ENCODE measurements around the gene MRPL53.

The MRPL53 gene

GRCh38 chr2:74496997-74497776 is 24.7 kb upstream of the MRPL53 start:
- ChIA-PET CTCF (interaction anchor here (1.1 kb wide), 1 partner anchor 35 kb away, joined by 3 read pairs; no protein-coding TSS in a partner anchor), POLR2A (no interaction called here)
- TF ChIP-seq ZNF600 (tag by site-specific recombination; IDR thresholded peaks at IDR 0.05) = no peak
- TF ChIP-seq ZNF184 (tag by site-specific recombination; IDR thresholded peaks at IDR 0.05) = 0 out of 2 replicates have a peak, but pooled peaks have one; percentile 19
- H3K27ac ChIP-seq (ENCODE audit: extremely low read depth, low read depth, low read length) = no peak overlapping the region
- no peak overlapping the region for H3K4me3 ChIP-seq (ENCODE audit: low read depth, low read length)
- no peaks in the 10 kb centered on the region for H3K4me1 ChIP-seq (ENCODE audit: control insufficient read depth, insufficient read depth, low read length)
- H3K36me3 ChIP-seq (ENCODE audit: control insufficient read depth in 2 of 2, insufficient read depth in 1 of 2, low read length in 2 of 2) = peaks cover 0 to 23% of the 10 kb centered on the region in 2 experiments; a peak in 1 of 3 replicates
- no peaks in the 10 kb centered on the region for H3K9me3 ChIP-seq (ENCODE audit: control insufficient read depth, insufficient read depth, low read depth, low read length)

- no peak for TF ChIP-seq ZFP37 (tag by site-specific recombination; IDR thresholded peaks at IDR 0.05)
- no peak for TF ChIP-seq ZIC2 (tag by site-specific recombination; IDR thresholded peaks at IDR 0.05)
- TF ChIP-seq, protein P1, sequence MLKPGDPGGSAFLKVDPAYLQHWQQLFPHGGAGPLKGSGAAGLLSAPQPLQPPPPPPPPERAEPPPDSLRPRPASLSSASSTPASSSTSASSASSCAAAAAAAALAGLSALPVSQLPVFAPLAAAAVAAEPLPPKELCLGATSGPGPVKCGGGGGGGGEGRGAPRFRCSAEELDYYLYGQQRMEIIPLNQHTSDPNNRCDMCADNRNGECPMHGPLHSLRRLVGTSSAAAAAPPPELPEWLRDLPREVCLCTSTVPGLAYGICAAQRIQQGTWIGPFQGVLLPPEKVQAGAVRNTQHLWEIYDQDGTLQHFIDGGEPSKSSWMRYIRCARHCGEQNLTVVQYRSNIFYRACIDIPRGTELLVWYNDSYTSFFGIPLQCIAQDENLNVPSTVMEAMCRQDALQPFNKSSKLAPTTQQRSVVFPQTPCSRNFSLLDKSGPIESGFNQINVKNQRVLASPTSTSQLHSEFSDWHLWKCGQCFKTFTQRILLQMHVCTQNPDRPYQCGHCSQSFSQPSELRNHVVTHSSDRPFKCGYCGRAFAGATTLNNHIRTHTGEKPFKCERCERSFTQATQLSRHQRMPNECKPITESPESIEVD (tag by site-specific recombination; IDR thresholded peaks at IDR 0.05) = no peak
- no peak for TF ChIP-seq ZSCAN30 (tag by site-specific recombination; IDR thresholded peaks at IDR 0.05)
- no peak for TF ChIP-seq REPIN1 (tag by site-specific recombination; IDR thresholded peaks at IDR 0.05; ENCODE audit: low read depth)
- TF ChIP-seq ZSCAN18 (tag by site-specific recombination; IDR thresholded peaks at IDR 0.05) = no peak
- TF ChIP-seq ZNF544 (tag by site-specific recombination; IDR thresholded peaks at IDR 0.05) = no peak
- no peak for TF ChIP-seq ZNF223 (tag by site-specific recombination; IDR thresholded peaks at IDR 0.05)
- TF ChIP-seq, protein P2, sequence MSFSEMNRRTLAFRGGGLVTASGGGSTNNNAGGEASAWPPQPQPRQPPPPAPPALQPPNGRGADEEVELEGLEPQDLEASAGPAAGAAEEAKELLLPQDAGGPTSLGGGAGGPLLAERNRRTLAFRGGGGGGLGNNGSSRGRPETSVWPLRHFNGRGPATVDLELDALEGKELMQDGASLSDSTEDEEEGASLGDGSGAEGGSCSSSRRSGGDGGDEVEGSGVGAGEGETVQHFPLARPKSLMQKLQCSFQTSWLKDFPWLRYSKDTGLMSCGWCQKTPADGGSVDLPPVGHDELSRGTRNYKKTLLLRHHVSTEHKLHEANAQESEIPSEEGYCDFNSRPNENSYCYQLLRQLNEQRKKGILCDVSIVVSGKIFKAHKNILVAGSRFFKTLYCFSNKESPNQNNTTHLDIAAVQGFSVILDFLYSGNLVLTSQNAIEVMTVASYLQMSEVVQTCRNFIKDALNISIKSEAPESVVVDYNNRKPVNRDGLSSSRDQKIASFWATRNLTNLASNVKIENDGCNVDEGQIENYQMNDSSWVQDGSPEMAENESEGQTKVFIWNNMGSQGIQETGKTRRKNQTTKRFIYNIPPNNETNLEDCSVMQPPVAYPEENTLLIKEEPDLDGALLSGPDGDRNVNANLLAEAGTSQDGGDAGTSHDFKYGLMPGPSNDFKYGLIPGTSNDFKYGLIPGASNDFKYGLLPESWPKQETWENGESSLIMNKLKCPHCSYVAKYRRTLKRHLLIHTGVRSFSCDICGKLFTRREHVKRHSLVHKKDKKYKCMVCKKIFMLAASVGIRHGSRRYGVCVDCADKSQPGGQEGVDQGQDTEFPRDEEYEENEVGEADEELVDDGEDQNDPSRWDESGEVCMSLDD (tag by site-specific recombination; IDR thresholded peaks at IDR 0.05) = no peak
- no peak for TF ChIP-seq ZSCAN5A (tag by site-specific recombination; IDR thresholded peaks at IDR 0.05)
- TF ChIP-seq, protein P3, sequence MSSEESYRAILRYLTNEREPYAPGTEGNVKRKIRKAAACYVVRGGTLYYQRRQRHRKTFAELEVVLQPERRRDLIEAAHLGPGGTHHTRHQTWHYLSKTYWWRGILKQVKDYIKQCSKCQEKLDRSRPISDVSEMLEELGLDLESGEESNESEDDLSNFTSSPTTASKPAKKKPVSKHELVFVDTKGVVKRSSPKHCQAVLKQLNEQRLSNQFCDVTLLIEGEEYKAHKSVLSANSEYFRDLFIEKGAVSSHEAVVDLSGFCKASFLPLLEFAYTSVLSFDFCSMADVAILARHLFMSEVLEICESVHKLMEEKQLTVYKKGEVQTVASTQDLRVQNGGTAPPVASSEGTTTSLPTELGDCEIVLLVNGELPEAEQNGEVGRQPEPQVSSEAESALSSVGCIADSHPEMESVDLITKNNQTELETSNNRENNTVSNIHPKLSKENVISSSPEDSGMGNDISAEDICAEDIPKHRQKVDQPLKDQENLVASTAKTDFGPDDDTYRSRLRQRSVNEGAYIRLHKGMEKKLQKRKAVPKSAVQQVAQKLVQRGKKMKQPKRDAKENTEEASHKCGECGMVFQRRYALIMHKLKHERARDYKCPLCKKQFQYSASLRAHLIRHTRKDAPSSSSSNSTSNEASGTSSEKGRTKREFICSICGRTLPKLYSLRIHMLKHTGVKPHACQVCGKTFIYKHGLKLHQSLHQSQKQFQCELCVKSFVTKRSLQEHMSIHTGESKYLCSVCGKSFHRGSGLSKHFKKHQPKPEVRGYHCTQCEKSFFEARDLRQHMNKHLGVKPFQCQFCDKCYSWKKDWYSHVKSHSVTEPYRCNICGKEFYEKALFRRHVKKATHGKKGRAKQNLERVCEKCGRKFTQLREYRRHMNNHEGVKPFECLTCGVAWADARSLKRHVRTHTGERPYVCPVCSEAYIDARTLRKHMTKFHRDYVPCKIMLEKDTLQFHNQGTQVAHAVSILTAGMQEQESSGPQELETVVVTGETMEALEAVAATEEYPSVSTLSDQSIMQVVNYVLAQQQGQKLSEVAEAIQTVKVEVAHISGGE (tag by site-specific recombination; conservative IDR thresholded peaks at IDR 0.05; ENCODE audit: low read depth) = no peak
- TF ChIP-seq ZNF510 (tag by site-specific recombination; IDR thresholded peaks at IDR 0.05; ENCODE audit: insufficient replicate concordance) = no peak
- no peak for TF ChIP-seq ZNF785 (tag by site-specific recombination; IDR thresholded peaks at IDR 0.05)
- no peak for TF ChIP-seq ZNF214 (tag by site-specific recombination; IDR thresholded peaks at IDR 0.05; ENCODE audit: borderline replicate concordance)
- no peak for TF ChIP-seq EGR2 (tag by site-specific recombination; IDR thresholded peaks at IDR 0.05; ENCODE audit: low read depth)
- Histone ChIP-seq H3K9me3 (ENCODE audit: control insufficient read depth, insufficient read depth, low read depth, low read length) (no peaks in the 10 kb centered on the region), H3K27ac (ENCODE audit: extremely low read depth, low read depth, low read length) (no peak overlapping the region), H3K36me3 (ENCODE audit: control insufficient read depth in 2 of 2, insufficient read depth in 1 of 2, low read length in 2 of 2) (peaks cover 0 to 41% of the 10 kb centered on the region in 2 experiments; a peak in 1 of 3 replicates), H3K4me3 (ENCODE audit: low read depth, low read length) (no peak overlapping the region), H3K4me1 (ENCODE audit: control insufficient read depth, insufficient read depth, low read length) (no peaks in the 10 kb centered on the region)
- ChIA-PET POLR2A (no interaction called here), CTCF (interaction anchor here (0.6 to 0.9 kb wide), 2 partner anchors 11 to 48 kb away, joined by 3 to 10 read pairs; no protein-coding TSS in a partner anchor)
Measured at GRCh38 chr2:74495440-74495839, 23.0 kb upstream of the MRPL53 start.

Measured in HEK293 (cell line).